Testis (tissue), 2 donors: Measurements from ENCODE around the gene CELF3.

ENCODE experiments used
- POLR2A ChIP-seq: fragments of 450-650 bp; IDR thresholded peaks from one replicate; pipeline ENCODE4 v1.6.1; 2017; ENCODE audit warnings: antibody characterized with exemption, mild to moderate bottlenecking, moderate library complexity
- TF ChIP-seq, protein P1 (sequence below), 3 experiments: fragments of 450-650 bp in 2 of 3; fragments of 200-600 bp in 1 of 3; sonication (generic) in 1 of 3; IDR thresholded peaks; one replicate each; pipeline ENCODE4 v1.5.1; 2016 to 2019; ENCODE audit warnings: antibody characterized with exemption in 3 of 3, mild to moderate bottlenecking in 2 of 3, moderate library complexity in 1 of 3

DNA sequence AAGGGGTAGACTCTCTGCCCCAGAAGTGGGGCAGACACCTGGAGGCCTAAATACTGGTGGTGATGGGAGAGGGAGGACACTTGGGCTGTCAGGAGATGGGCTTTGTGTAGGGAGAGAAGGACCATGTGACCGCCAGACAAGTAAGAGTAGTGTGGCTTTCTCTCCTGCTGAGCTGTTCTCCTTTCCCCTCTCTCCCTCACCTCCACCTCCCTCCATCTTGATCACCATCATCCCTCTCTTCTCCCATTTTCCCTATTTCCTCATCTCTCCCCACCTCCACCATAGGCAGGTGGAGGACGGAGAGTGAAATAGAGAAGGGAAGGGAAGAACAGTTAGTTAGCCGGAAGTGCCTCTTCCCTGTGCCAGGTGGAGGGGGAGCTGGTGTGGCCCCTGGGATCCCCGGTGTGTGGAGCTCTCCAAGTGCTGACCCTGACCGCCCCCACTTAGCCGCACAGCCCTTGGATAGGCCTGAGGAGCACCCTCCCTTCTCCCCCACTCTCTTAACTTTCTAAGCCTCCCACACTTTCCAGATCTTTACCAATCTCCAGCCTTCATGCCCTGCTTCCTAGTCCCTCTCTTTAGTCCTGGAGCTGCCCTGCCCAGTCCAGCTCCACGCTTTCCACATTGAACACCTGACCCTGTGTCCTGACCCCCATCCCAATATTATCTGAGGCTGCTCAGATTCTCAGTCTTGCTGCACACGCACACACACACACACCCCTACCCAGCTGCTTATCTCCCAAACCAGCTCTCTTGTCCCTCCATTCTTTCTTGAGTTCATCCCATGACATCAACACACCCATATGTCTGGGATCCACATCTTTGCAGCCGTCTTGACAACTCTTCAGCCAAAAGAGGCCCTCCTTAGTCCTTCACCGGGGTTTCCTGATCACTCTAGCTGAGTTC lies 1.5 kb downstream of the CELF3 start:
- no peak for TF ChIP-seq POLR2A
- TF ChIP-seq, protein P1, sequence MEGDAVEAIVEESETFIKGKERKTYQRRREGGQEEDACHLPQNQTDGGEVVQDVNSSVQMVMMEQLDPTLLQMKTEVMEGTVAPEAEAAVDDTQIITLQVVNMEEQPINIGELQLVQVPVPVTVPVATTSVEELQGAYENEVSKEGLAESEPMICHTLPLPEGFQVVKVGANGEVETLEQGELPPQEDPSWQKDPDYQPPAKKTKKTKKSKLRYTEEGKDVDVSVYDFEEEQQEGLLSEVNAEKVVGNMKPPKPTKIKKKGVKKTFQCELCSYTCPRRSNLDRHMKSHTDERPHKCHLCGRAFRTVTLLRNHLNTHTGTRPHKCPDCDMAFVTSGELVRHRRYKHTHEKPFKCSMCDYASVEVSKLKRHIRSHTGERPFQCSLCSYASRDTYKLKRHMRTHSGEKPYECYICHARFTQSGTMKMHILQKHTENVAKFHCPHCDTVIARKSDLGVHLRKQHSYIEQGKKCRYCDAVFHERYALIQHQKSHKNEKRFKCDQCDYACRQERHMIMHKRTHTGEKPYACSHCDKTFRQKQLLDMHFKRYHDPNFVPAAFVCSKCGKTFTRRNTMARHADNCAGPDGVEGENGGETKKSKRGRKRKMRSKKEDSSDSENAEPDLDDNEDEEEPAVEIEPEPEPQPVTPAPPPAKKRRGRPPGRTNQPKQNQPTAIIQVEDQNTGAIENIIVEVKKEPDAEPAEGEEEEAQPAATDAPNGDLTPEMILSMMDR (IDR thresholded peaks at IDR 0.05) = no peak
